DND-41 (cell line): ENCODE data around the gene DPYSL4.

ENCODE experiments used
- EZH2 ChIP-seq: IDR thresholded peaks from 3 replicates; pipeline ENCODE4 v1.6.1; 2012; ENCODE audit warnings: borderline replicate concordance, low read depth, mild to moderate bottlenecking, moderate library complexity, low read length, inconsistent platforms; ENCODE audit not compliant: severe bottlenecking
- TF ChIP-seq, protein P1 (sequence below): IDR thresholded peaks from 2 replicates; pipeline ENCODE4 v1.5.1; 2012; ENCODE audit warnings: borderline replicate concordance, low read length, moderate library complexity, mild to moderate bottlenecking; ENCODE audit not compliant: poor library complexity, severe bottlenecking; ENCODE audit errors: extremely low read depth

DNA sequence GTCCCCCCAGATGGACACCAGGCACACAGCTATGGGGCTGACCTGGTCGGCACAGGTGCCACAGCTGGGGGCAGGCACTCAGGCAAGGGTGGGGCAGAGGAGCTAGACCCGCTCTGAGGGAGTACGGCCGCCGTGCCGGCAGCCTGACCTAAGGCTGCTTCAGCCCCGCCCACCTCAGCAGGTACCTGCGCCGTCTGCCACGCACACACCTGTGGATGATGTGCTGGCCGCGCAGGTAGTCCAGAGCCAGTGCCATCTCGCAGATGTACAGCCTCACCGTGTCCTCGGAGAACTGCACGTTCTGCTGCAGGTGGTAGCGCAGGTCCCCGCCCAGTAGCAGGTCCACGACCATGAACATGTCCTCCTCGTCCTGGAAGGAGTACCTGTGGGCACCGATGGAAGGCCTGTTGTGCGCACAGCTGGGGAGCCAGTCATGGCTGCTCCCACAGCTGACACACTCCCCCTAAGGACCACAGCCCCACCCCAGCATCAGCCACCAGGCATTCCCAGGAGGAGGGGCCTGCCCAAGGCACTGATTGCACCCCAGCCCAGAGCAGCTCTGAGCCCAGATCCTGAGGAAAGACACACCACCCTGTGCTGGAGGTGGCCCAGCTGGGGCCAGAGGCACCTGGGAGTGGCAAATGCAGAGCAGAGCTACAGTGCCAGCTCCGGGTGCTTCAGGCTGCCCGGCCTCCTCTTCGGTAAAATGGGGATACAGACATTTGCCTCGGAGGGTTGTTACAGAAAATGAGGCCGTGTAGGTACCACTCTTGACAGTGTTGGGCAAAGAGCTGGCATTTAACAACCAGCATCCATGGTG lies 40.0 kb downstream of the DPYSL4 start:
- TF ChIP-seq, protein P1, sequence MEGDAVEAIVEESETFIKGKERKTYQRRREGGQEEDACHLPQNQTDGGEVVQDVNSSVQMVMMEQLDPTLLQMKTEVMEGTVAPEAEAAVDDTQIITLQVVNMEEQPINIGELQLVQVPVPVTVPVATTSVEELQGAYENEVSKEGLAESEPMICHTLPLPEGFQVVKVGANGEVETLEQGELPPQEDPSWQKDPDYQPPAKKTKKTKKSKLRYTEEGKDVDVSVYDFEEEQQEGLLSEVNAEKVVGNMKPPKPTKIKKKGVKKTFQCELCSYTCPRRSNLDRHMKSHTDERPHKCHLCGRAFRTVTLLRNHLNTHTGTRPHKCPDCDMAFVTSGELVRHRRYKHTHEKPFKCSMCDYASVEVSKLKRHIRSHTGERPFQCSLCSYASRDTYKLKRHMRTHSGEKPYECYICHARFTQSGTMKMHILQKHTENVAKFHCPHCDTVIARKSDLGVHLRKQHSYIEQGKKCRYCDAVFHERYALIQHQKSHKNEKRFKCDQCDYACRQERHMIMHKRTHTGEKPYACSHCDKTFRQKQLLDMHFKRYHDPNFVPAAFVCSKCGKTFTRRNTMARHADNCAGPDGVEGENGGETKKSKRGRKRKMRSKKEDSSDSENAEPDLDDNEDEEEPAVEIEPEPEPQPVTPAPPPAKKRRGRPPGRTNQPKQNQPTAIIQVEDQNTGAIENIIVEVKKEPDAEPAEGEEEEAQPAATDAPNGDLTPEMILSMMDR: no peak
- TF ChIP-seq EZH2: no peak
